ENCODE data around the gene TMEM204.

TMEM204 gene

GRCh38 chr16:1500465-1501150 is 32.9 kb upstream of the TMEM204 start:
- DNase-seq, result no peak

GRCh38 chr16:1501630-1502029 is 31.8 kb upstream of the TMEM204 start:
- no peak for DNase-seq

- DNase-seq, result no peak
Measured at GRCh38 chr16:1502092-1503004, 31.1 kb upstream of the TMEM204 start.

GRCh38 chr16:1503110-1503955 is 30.1 kb upstream of the TMEM204 start:
- DNase-seq, result no peak

GRCh38 chr16:1505073-1505844 is 28.2 kb upstream of the TMEM204 start:
- DNase-seq, result no peak

GRCh38 chr16:1505912-1506311 is 27.6 kb upstream of the TMEM204 start:
- no peak for DNase-seq

GRCh38 chr16:1506494-1507213 is 26.8 kb upstream of the TMEM204 start:
- no peak for DNase-seq

- DNase-seq, result no peak
Measured at GRCh38 chr16:1508494-1509187, 24.8 kb upstream of the TMEM204 start.

- DNase-seq, result no peak
Measured at GRCh38 chr16:1509307-1510221, 23.9 kb upstream of the TMEM204 start.

- no peak for DNase-seq
Measured at GRCh38 chr16:1510272-1510671, 23.2 kb upstream of the TMEM204 start.

- DNase-seq, result no peak
Measured at GRCh38 chr16:1510941-1511351, 22.5 kb upstream of the TMEM204 start.

GRCh38 chr16:1511662-1512569 is 21.6 kb upstream of the TMEM204 start:
- no peak for DNase-seq

- no peak for DNase-seq
Measured at GRCh38 chr16:1512774-1513173, 20.7 kb upstream of the TMEM204 start.

- no peak for DNase-seq
Measured at GRCh38 chr16:1514507-1514906, 19.0 kb upstream of the TMEM204 start.

- no peak for DNase-seq
Measured at GRCh38 chr16:1518626-1519135, 14.8 kb upstream of the TMEM204 start.

- no peak for DNase-seq
Measured at GRCh38 chr16:1519831-1520230, 13.6 kb upstream of the TMEM204 start.

- no peak for DNase-seq
Measured at GRCh38 chr16:1520461-1520860, 13.0 kb upstream of the TMEM204 start.

- no peak for DNase-seq
Measured at GRCh38 chr16:1523581-1524245, 9.8 kb upstream of the TMEM204 start.
